Measurements from ENCODE around the gene CBX4.

The CBX4 gene

DNA sequence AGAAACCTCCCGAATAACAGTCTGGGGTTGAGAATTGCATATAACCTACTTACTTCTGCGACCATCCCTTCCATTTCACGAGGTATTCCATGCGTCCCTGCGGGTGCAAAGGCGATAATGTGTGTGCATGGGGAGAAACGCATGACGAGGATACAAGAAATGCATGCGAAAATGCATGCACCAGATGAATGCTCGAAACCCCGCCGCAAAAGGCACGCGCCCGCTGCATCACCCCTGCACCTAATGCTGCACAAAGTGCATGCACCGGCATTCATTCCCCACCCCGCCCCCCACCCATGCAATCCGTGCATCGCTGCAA, 42.8 kb downstream of the CBX4 start:
- Histone ChIP-seq H3K27ac (0 out of 2 replicates have a peak overlapping the region, but pooled peaks have one; percentile 63), H3K4me2 (peak overlapping the region; percentile 96), H3K9me3 (no peaks in the 10 kb centered on the region), H3K4me1 (peaks cover 46% of the 10 kb centered on the region), H3K36me3 (peaks cover 17% of the 10 kb centered on the region), H3K27me3 (peaks cover 79% of the 10 kb centered on the region), H3K9ac (peak overlapping the region; percentile 78), H3K4me3 (peak overlapping the region; percentile 80), H4K20me1 (peaks cover 83% of the 10 kb centered on the region)
- no peak for TF ChIP-seq Cebpa-rat (IDR thresholded peaks at IDR 0.05)

DNA sequence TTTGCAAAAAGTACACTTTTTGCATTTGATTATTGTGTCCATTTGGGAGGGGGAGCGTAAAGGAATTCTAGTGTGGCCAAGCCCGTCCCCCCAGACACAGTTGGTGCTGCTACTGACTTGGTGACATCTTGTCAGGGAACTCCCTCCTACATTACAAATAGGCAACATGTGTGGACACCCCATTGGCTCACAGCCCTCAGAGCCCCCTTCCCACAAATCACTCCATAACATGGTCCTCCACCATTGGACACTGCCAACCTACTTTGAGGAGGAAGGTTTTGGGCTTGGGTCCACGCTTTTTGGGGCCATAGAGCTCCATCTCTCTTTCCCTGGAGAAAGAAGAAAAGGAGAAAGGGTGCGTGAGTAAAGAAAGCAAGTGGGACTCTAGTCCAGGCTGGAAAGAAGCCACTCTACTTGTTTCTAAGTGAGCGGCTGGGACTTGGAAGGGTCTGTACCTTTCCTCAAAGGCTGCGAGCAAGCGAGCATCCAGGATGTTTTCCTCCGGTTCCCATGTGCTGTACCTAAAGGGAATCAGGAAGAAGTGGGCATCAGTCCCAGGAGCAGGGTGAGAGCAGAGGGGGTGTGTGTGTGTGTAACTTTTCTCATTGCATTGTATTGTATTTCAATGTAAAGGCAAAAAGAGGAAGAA, 43.3 kb downstream of the CBX4 start:
- H3K4me1 ChIP-seq, result peaks cover 46% of the 10 kb centered on the region

DNA sequence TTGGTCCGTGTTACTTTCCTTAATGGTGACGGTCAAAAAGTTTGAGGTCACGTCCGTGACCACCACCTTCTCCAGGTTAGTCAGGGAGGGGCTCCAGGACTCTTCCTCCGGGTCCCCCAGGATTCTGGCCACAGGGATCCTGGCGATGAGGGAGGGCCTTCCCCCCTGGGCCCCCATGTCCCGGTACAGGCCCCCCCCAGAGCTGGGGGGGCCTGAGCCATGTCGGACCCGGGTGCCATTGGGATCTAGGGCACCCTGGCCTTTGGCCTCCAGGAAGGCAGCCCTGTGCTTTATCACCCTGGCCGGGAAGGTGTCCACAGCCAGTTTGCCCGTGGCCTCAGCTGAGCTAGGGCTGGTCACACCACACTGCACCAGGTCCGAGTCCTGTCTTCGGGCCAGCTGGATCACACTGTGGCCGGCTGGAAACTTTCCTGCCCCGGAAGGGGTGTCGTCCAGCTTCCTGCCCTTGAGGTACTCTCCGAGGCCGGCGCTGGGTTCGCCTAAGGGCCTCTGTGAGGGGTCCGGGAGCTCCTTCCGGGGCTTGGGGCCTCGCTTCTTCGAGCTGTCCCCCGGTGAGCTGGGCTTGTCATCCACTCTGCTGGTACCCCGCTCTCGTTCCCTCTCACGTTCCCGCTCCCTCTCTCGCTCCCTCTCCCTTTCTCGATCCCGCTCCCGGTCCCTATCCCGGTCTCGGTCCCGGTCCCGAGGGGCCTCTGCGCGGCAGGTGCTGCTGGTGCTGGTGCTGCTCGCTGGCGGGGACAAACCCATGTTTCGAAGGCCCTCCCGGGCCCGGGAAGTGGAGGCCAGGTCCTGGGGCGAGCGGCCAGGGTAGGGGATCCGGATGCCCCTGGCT, 44.4 kb downstream of the CBX4 start:
- Histone ChIP-seq H3K4me2 (no peak overlapping the region), H3K27ac (no peak overlapping the region), H4K20me1 (peaks cover 85% of the 10 kb centered on the region), H3K36me3 (peaks cover 17% of the 10 kb centered on the region), H3K4me3 (no peak overlapping the region), H3K4me1 (peaks cover 46% of the 10 kb centered on the region), H3K27me3 (peaks cover 79% of the 10 kb centered on the region), H3K9ac (no peak overlapping the region), H3K9me3 (no peaks in the 10 kb centered on the region)
- no peak for TF ChIP-seq Cebpa-rat (IDR thresholded peaks at IDR 0.05)

More for the DNA sequence above, 43.3 kb downstream of the CBX4 start:
- H3K27me3 ChIP-seq, result peaks cover 79% of the 10 kb centered on the region
- H3K36me3 ChIP-seq, result peaks cover 17% of the 10 kb centered on the region
- TF ChIP-seq Cebpa-rat (IDR thresholded peaks at IDR 0.05), result no peak
- peak overlapping the region; percentile 80 for H3K4me3 ChIP-seq
- H3K9me3 ChIP-seq, result no peaks in the 10 kb centered on the region
- peak overlapping the region; percentile 96 for H3K4me2 ChIP-seq
- peak overlapping the region; percentile 78 for H3K9ac ChIP-seq
- no peak overlapping the region for H3K27ac ChIP-seq
- H4K20me1 ChIP-seq, result peaks cover 83% of the 10 kb centered on the region

DNA sequence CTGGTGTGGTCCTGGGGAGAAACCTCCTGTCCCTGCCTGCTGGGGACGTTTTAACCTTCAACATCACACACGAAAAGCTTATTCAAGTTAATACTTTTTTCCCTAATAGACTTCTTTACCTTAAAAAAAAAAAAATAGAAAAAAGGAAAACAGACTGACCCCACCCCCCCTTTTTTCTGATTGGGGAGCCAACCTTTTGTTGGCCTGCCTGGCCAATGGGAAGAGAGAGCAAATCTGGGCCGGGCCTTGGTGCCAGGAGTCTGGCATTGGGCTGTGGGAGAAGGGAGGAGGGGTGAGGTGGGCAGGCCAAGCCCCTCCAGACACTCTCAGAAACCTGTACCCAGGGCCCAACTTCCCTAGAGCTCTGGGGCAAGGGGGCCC, 45.3 kb downstream of the CBX4 start:
- no peak overlapping the region for H3K9ac ChIP-seq
- H3K36me3 ChIP-seq, result peaks cover 17% of the 10 kb centered on the region
- H3K4me2 ChIP-seq, result no peak overlapping the region
- no peak overlapping the region for H3K27ac ChIP-seq
- no peak overlapping the region for H3K4me3 ChIP-seq
- TF ChIP-seq Cebpa-rat (IDR thresholded peaks at IDR 0.05), result no peak
- H4K20me1 ChIP-seq, result peaks cover 85% of the 10 kb centered on the region
- peaks cover 79% of the 10 kb centered on the region for H3K27me3 ChIP-seq
- H3K4me1 ChIP-seq, result peaks cover 46% of the 10 kb centered on the region
- H3K9me3 ChIP-seq, result no peaks in the 10 kb centered on the region

DNA sequence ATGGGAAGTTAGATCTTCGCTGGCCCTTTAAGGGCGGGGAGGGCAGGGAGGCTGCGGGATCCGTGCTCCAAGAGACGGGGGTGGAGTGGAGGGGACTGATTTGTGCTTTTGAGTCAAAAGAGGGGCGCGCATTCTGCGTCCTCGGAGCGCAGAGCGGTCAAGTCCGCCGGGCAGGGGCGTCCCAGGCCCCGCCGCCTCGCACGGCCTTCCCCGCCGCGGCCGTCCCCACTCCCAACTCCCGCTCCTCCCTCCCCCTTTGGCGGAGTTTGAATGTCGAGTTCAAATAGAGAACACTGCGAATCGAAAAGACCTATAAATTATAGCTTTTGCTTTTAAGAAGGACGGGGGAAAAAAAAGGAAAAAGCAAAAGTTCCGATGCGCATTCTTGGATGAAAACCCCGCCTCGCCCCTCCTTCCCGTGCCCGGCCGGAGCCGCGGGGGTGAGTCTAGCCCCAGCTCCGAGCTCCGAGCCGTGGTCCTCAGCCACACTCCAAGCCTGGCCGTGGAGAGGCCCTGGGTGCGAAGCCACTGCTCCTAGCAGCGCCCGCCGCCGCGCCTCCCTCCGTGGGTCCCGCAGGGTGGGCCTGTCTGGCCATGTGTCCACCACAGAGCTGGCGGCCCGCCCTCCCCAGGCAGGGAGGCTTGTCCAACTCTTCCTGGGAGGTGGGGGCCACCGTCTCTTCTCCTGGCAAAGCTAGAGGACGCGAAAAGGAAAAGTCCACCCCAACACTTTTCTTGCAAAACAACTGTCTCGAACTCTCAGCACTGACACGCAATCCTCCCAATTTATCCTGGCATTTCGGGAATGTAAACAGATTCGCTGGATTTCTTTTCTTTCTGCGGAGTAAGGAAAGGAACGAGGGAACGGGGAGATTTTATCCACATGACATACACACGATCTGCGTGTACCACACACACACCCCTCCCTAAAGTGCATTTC, 46.0 kb downstream of the CBX4 start:
- peaks cover 17% of the 10 kb centered on the region for H3K36me3 ChIP-seq
- H4K20me1 ChIP-seq, result peaks cover 85% of the 10 kb centered on the region
- no peak overlapping the region for H3K4me3 ChIP-seq
- no peak overlapping the region for H3K9ac ChIP-seq
- no peak overlapping the region for H3K27ac ChIP-seq
- H3K9me3 ChIP-seq, result no peaks in the 10 kb centered on the region
- no peak overlapping the region for H3K4me2 ChIP-seq
- no peak for TF ChIP-seq Cebpa-rat (IDR thresholded peaks at IDR 0.05)
- peaks cover 79% of the 10 kb centered on the region for H3K27me3 ChIP-seq
- peaks cover 40% of the 10 kb centered on the region for H3K4me1 ChIP-seq

DNA sequence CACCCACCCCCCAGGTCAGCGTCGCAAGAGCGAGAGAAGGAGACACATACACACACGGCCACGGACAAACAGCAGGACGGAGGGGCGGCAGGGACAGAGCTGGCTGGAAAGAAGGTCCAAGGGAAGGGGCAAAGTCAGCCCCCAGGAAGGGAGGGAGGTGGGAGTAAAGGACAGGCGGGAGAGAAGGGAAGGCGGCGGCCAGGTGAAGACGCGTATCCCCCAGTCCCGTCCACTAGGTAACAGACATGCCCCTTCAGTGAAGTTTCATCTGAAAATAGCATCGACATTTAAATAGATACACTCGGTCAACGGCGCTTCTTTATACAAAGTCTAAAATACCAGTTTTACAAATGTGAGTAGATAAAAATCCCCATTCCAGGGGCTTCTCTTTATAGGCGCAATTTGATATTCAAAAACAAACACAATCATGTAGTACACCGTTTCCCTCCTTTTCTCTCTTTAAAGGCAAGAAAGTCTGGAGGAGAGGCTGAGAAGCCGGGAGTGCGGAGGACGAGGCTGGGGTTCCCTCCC, 46.8 kb downstream of the CBX4 start:
- Histone ChIP-seq H3K27me3 (peaks cover 81% of the 10 kb centered on the region), H4K20me1 (peaks cover 89% of the 10 kb centered on the region), H3K4me2 (no peak overlapping the region), H3K4me3 (no peak overlapping the region), H3K36me3 (peaks cover 17% of the 10 kb centered on the region), H3K9me3 (no peaks in the 10 kb centered on the region), H3K4me1 (peaks cover 34% of the 10 kb centered on the region), H3K27ac (no peak overlapping the region), H3K9ac (no peak overlapping the region)
- no peak for TF ChIP-seq Cebpa-rat (IDR thresholded peaks at IDR 0.05)

DNA sequence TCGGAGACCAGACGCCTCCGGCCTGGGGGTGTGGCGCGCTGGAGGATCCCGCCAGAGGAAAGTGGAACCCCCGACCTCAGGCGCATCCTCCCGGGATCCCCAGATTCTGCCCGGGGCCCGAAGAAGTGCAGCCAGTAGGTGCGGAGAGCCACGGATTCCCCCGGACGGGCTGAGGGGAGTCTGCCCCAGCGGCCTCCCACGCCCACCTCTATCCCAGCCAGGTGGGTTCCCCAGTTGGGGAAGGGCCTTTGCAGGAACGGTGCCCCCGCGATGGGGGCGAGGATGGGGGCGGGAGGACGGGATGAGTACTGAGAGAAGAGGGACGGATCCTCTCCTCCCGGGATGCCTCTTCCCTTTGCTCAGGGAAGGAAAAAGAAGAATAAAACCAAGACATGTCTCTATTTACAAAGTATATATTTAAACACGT, 47.5 kb downstream of the CBX4 start:
- Histone ChIP-seq H3K4me1 (peaks cover 34% of the 10 kb centered on the region), H4K20me1 (peaks cover 96% of the 10 kb centered on the region), H3K9me3 (no peaks in the 10 kb centered on the region), H3K9ac (no peak overlapping the region), H3K4me3 (no peak overlapping the region), H3K36me3 (peaks cover 22% of the 10 kb centered on the region), H3K27ac (no peak overlapping the region), H3K4me2 (no peak overlapping the region), H3K27me3 (peaks cover 87% of the 10 kb centered on the region)
- no peak for TF ChIP-seq Cebpa-rat (IDR thresholded peaks at IDR 0.05)

DNA sequence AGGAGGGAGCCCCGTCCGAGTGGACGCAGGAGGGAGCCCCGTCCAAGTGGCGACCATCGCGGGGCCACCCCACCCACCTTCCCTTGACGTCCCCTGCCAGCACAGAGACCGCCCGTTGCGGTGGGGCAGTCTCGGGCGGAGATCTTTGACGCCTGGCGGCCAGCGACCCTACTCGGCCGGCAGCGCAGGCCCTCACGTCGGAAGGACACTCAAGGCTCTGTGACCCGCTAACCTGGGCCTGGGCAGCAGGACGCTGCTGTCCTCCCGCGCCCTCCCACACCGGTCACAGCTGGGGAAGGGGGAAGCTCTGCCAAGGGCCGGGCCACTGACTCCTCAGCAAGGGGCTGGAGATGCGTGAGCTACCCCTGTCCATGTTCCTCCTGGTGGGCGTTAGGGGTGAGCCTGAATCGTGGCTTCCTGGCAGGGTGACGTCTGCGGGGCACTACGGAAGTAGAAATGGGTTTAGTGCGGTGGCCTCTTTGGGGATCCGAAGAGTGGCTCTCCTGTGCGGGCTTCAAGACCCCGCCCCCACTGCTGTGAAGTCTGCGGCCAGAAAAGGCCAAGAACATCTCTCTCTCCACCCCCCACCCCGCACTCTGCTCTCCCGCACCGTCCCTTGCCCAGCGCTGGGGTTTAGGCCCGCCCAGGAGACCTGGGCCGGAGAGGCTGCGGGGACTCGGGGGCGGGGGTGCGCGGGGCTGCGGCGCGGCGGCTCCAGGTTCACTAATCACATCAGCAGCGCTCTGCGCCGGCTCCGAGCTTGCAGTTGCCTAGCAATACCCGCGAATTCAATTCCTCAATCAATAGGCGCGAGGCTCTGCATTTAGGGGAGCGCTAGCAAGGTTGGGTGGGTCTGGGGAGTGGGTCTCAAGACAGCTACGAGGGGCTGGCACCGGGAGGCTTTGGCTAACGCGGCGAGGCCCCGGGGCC, 48.2 kb downstream of the CBX4 start:
- no peaks in the 10 kb centered on the region for H3K9me3 ChIP-seq

More for the DNA sequence above, 48.2 kb downstream of the CBX4 start:
- no peak overlapping the region for H3K4me3 ChIP-seq
- peaks cover 29% of the 10 kb centered on the region for H3K36me3 ChIP-seq
- H3K4me2 ChIP-seq, result no peak overlapping the region
- TF ChIP-seq Cebpa-rat (IDR thresholded peaks at IDR 0.05), result no peak
- H3K27me3 ChIP-seq, result peaks cover 94% of the 10 kb centered on the region
- H3K9ac ChIP-seq, result no peak overlapping the region
- H4K20me1 ChIP-seq, result peaks cover 98% of the 10 kb centered on the region
- no peak overlapping the region for H3K27ac ChIP-seq
- peaks cover 30% of the 10 kb centered on the region for H3K4me1 ChIP-seq

All from BLaER1 (cell line).